ENCODE measurements around the gene YY1.
A peak's percentile ranks its signal among the peaks of the same experiment; 100 is the strongest.
"Not testable (repeated sequence)": the region's sequence is repeated elsewhere in the genome, so short reads cannot be mapped to it uniquely, and the experiment has no call there.

Gene YY1

GRCh38 chr14:100297320-100298300, 58.7 kb downstream of the YY1 start:
- DNase-seq (ENCODE audit: low spot score) = no peak

GRCh38 chr14:100298551-100299237, 59.8 kb downstream of the YY1 start:
- DNase-seq (ENCODE audit: low spot score) = no peak

GRCh38 chr14:100299238-100299560, 60.3 kb downstream of the YY1 start:
- no peak for DNase-seq (ENCODE audit: low spot score)

- DNase-seq (ENCODE audit: low spot score) = no peak
Measured at GRCh38 chr14:100302616-100303015, 63.7 kb downstream of the YY1 start.

DNA sequence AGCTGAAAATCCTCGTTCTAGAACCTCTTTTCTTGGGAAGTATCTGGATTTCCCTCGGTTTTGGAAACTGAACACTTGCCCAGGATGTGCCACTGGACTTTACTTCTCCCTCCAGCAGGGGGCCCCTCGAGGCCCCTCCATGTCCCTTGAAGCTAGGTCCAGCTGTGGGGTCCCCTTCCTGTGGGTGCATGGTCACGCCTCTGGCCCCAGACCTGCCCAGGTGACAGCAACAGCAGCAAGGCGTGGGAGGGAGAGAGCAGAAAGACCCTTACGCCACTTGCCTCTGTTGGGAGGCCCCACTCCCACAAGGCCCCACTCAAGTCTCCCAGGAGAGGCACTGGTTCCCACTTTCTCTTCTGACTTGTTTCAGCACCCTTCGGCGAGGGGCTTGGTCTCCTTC, 64.2 kb downstream of the YY1 start:
- DNase-seq (ENCODE audit: low spot score) = peak; percentile 22

DNA sequence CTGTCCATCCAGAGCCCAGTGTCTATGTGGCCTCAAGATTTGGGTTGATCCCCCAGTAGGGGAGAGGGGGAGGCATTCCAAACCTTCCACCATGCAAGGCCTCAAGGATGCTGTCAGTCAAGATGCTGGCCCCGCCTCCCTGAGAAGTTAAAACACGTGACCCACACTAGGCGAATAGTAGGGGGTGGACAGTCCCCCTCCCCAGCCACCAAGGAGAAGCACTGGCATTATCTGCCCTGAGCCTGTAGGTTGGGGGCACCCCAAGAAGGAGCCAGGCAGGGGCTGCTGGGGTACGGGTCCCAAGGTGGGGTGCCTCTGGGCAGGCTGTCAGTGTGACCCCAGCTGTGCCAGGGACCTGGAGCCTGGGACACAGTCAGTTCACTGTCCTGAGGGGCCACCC, 65.0 kb downstream of the YY1 start:
- DNase-seq (ENCODE audit: low spot score) = no peak

DNA sequence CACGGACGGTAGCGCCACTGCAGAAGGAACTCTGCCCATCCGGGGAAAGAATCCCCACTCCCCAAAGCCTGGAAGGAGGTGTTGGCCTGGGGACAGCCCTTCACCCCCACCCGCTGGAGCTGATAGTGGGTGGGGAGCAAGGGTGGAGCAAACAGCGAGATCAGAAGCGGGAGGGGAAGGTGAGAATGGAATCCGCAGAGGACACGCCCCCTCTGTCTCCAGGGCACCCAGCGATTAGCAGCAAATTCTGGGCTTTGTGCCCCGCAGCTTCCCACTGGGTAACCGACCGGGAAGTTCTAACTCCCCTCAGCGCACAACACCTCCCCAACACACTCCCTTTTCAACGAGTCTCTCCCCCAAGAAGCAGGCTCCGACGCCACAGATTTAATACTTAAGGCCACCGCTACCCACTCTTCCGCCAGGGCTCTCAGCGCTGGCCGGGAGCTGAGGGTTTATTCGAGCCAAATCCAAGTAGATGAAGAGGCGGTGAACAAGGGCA, 65.9 kb downstream of the YY1 start:
- no peak for DNase-seq (ENCODE audit: low spot score)

- DNase-seq (ENCODE audit: low spot score) = no peak
Measured at GRCh38 chr14:100305324-100306100, 66.6 kb downstream of the YY1 start.

GRCh38 chr14:100306101-100306997, 67.4 kb downstream of the YY1 start, which contains the start of gene SLC25A29:
Gene SLC25A29 (minus strand): TSS chr14:100306444. CDS start chr14:100306232, 212 bp downstream.
- peak; percentile 51 for DNase-seq (ENCODE audit: low spot score)

DNA sequence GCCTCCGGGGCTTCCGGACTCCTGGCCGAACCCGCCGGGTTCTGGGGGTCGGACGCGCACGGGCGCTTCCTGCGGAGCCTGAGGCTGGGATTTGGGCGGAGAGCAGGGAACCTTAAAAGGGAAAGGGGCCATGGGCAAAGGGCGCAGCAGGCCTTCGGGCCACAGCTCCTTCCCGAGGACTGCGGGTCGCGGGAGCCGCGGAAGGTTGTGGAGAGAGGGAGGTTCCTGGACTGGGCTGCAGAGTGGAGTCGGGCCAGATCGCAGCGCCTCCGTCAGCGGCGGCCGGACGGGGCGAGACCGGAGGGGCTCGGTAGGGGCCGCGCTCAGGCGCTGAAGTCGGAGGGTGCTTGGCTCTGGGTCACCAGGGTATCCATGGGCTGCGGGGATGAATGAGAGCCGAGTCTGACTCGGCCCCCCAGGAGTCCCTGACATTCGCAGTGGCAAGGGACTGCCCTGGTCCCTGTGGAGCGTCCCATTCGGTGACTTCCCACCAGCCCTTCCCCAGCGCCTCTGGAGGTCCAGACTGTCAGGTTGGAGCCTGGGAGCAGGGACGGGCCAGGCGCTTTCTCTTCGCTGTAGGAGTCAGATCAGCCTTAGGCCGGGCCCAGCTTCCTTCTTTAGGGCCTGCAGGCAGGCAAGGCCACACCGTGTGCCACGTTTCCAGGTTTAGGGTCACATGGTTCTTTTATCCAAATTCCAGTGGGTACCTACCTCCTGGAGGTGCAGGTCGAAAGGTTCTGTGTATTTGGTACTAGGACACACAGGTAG, 68.2 kb downstream of the YY1 start:
- DNase-seq (ENCODE audit: low spot score) = no peak

- DNase-seq (ENCODE audit: low spot score) = no peak
Measured at GRCh38 chr14:100307766-100308426, 69.0 kb downstream of the YY1 start.

GRCh38 chr14:100308427-100308792, 69.5 kb downstream of the YY1 start:
- not testable (repeated sequence) for DNase-seq (ENCODE audit: low spot score)

DNA sequence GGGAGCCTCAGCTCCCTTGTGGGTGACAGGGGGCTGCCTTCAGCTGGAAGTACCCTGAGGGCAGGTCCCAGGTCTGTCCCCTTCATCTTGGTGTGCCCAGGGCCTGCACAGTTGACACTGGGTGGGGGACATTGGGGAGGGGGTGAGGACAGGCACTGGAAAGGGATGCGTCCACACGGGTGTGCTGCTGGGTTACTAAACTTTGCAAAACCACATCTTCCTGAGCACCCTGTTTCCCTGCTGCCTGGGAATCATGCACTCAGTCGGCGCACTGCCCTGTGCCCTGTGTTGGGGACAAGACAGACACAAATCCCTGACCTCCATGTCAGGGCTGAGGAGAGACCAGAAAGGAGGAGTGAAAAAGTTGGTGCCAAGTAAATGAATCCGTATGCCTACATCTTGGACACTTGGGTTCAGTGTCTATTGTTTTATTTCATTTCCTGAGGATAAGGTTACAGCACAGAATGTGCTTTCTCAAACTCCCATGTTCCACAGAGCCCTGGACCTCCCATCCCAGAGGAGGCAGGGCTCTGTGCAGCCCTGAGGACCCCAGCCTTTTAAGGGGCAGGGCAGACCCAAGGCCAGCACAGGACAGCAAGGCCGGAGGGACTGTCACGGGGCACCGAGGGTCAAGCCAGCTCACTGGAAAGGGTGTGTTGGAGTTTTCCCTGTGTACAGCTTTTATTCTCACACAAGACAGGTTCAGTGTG, 70.2 kb downstream of the YY1 start:
- no peak for DNase-seq (ENCODE audit: low spot score)

DNA sequence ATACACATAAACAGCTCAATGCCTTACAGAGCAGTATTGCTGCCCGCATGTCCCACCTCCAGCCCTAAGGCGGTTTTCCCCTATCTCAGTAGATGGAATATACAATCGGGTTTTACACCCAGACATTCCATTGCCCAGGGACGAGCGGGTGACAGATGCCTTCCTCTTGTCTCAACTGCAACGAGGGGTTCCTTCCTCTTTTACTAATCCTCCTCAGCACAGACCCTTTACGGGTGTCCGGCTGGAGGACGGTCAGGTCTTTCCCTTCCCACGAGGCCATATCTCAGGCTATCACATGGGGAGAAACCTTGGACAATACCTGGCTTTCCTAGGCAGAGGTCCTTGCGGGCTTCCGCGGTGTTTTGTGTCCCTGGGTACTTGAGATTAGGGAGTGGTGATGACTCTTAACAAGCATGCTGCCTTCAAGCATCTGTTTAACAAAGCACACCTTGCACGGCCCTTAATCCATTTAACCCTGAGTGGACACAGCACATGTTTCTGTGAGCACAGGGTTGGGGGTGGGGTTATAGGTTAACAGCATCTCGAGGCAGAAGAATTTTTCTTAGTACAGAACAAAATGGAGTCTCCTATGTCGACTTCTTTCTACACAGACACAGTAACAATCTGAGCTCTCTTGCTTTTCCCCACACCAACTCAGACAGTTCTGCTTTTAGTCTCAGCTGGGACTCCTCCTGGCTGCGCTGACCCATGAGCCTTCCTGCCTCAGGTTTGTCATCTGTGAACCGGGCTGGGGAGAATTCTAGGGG, 73.3 kb downstream of the YY1 start:
- DNase-seq (ENCODE audit: low spot score) = not testable (repeated sequence)

DNA sequence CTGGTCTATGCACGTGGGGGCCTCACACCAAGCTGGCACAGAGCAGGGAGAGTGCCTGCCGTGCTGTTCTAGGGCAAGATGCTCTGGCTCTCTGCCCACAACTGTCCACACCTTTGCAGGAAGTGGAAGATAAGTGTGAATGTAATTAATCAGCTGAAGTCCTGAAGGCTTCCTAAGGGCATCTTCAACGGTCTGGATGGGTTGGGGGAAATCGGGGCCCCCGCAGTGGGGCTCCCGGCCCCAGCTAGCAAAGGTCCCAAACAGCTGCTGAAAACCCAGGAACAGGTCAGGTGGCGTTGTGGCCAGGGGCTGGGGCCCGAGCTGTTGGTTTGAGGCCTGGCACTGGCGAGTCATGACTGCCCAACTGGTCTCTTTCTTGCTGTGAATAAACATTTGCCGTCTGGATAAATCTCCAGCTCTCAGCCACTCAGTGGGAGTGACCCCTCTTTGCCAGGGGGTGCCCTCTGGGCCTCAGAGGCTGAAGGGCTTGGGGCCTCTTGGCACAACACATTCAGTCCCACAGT, 74.0 kb downstream of the YY1 start:
- DNase-seq (ENCODE audit: low spot score) = no peak

GRCh38 chr14:100313464-100314230, 74.7 kb downstream of the YY1 start:
- no peak for DNase-seq (ENCODE audit: low spot score)

GRCh38 chr14:100314724-100315123, 75.8 kb downstream of the YY1 start:
- no peak for DNase-seq (ENCODE audit: low spot score)
